ENCODE data around the gene AKR1D1.
"Not testable (repeated sequence)": the region's sequence is repeated elsewhere in the genome, so short reads cannot be mapped to it uniquely, and the experiment has no call there.

Gene AKR1D1

GRCh38 chr7:138072726-138073125 is 3.5 kb upstream of the AKR1D1 start:
- DNase-seq (ENCODE audit: low spot score) (peak; percentile 27), FAIRE-seq (no peak)

- FAIRE-seq (no peak), DNase-seq (ENCODE audit: low spot score) (no peak)
Observed at GRCh38 chr7:138074121-138074520, 2.1 kb upstream of the AKR1D1 start.

GRCh38 chr7:138074540-138074939 is 1.7 kb upstream of the AKR1D1 start:
- DNase-seq (ENCODE audit: low spot score), result no peak
- FAIRE-seq, result no peak

GRCh38 chr7:138075350-138075749 is 909 bp upstream of the AKR1D1 start:
- FAIRE-seq (no peak), DNase-seq (ENCODE audit: low spot score) (no peak)

GRCh38 chr7:138075786-138076185 is 473 bp upstream of the AKR1D1 start:
- FAIRE-seq; DNase-seq (ENCODE audit: low spot score): not testable (repeated sequence)

- DNase-seq (ENCODE audit: low spot score), result peak; percentile 35
- FAIRE-seq, result no peak
Observed at GRCh38 chr7:138077809-138078208, 1.6 kb downstream of the AKR1D1 start.

DNA sequence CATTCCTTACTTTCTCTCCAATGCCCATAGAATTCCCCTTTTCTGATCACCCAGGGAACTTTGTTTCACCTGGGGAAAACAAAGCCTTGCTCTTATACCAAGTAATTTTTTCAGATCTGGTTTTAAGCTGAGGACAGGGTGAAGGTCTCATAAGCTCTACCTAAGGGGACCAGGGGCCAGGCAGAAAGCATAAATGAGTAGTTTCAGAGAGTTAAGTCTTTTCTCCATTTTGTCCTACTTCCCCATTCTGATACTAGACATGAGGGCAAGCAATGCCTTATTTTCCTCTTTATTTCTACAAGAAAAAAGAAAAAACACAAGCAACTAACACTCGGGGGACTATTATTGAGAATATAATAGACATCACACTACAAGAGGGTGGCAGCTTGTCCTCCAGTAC is 2.9 kb downstream of the AKR1D1 start:
- no peak for DNase-seq (ENCODE audit: low spot score)
- FAIRE-seq, result no peak

DNA sequence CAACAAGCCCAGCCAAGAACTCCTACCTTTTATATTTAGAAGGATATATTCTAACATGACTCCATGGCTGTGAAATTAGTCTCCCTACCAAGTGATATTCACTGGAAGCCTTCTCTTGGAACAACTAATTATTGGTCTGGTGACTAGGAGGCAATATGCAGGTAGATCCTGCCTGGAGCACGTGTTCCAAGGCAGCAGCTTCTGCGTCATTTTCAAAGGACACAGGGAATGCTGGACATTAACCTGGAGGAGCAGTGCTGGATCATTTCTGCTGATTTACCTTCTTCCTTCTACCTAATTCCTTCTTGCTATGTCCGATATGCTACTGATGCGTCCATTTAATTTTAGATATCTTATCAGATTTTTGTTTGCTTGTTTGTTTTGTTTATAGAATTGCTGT is 5.6 kb downstream of the AKR1D1 start:
- FAIRE-seq (no peak), DNase-seq (ENCODE audit: low spot score) (no peak)

DNA sequence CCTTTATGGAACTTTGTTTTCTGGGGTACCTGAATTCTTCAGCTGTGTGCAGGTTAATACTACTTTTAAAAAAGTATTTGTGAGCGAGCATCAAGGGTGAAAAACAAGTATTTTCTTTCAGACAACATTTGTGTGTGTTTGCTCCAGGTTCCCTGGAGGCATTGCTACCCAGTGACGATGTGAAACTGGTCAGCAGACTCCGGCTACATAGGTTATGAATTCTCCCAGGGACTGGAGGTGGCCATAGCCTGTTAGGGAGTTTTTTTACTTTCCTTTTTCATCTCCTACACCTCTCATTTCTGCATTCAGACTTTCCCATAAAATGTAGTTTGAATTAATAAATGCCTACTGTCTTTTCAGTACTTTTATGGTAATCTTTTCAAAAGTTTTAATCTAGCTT is 7.6 kb downstream of the AKR1D1 start:
- no peak for FAIRE-seq

GRCh38 chr7:138086563-138087270 is 10.5 kb downstream of the AKR1D1 start:
- no peak for FAIRE-seq
- DNase-seq (ENCODE audit: low spot score), result no peak

More for the DNA sequence above, 7.6 kb downstream of the AKR1D1 start:
- no peak for DNase-seq (ENCODE audit: low spot score)

DNA sequence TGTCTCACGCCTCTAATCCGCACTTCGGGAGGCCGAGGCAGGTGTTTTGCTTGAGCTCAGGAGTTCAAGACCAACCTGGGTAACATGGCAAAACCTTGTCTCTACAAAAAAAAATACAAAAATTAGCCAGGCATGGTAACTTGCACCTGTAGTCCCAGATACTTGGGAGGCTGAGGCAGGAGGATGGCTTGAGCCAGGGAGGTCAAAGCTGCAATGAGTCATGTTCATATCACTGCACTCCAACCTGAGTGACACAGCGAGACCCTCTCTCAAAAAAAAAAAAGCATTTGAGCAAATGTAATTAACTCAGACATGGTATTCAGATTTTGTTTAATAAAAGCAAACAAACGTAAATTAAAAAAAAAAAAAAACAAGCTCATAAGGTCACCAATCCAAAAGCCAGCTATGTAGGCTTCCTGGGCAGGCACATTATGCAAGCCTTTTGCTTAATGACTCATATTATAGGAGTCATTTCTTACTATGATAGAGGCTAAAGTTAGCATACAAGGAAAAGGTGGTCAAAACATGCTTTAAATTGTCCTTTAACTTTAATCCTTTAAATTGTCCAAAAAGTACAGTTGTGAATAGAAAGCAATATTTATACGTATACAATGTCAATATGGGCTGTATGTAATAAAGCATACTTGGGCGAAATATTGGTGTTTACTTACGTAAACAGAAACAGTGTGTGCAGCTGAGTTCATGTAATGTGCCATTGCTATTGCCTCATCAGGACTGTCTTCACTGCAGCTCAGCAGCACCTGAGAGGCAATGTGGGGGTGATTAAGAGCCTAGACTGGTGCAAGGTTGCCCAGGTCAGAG is 13.0 kb downstream of the AKR1D1 start:
- no peak for FAIRE-seq
- DNase-seq (ENCODE audit: low spot score), result peak; percentile 28

- FAIRE-seq (no peak), DNase-seq (ENCODE audit: low spot score) (no peak)
Observed at GRCh38 chr7:138091032-138091431, 14.8 kb downstream of the AKR1D1 start.

- FAIRE-seq; DNase-seq (ENCODE audit: low spot score): not testable (repeated sequence)
Observed at GRCh38 chr7:138091840-138092239, 15.6 kb downstream of the AKR1D1 start.

GRCh38 chr7:138092486-138093028 is 16.3 kb downstream of the AKR1D1 start:
- peak; percentile 40 for FAIRE-seq
- peak; percentile 28 for DNase-seq (ENCODE audit: low spot score)

DNA sequence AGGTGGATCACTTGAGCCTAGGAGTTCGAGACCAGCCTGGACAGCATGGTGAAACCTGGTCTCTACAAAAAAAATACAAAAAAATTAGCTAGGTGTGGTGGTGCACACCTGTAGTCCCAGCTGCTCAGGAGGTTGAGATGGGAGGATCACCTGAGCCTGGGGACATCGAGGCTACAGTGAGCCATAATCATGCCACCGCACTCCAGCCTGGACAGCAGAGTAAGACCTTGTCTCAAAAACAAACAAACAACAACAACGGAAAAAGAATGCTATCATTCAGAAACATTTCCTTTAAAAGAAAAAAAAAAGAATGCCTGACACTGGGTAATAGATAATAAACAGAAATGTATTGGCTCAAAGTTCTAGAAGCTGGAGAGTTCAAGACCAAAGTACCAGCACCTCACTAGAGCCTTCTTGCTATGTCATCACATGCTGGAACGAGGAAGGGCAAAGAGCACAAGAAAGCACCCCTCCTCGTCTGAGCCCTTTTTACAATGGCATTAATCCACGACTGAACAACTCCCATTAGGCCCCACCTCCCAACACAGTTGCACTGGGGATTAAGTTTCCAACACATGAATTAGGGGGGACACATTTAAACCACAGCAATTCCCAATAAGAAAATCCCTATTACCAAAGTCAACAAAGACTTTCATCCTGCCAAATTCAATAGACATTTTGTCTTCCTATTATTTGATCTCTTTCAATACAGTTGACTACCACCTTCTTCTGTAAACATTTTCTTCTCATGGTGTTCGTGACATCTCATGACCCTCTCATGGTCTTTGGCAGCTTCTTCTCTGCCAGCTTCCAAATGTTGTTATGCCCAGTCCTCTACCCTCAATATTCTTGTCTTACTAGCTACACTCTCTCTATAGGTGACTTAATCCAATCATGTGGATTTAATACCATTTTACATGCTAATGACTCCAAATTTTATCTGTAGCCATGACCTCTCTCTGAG is 20.0 kb downstream of the AKR1D1 start:
- DNase-seq (ENCODE audit: low spot score) (no peak), FAIRE-seq (no peak)

- FAIRE-seq (no peak), DNase-seq (ENCODE audit: low spot score) (peak; percentile 35)
Observed at GRCh38 chr7:138097064-138097741, 20.9 kb downstream of the AKR1D1 start.

- DNase-seq (ENCODE audit: low spot score) (no peak), FAIRE-seq (no peak)
Observed at GRCh38 chr7:138099813-138100212, 23.6 kb downstream of the AKR1D1 start.

- FAIRE-seq, result no peak
- no peak for DNase-seq (ENCODE audit: low spot score)
Observed at GRCh38 chr7:138105221-138105620, 29.0 kb downstream of the AKR1D1 start.

DNA sequence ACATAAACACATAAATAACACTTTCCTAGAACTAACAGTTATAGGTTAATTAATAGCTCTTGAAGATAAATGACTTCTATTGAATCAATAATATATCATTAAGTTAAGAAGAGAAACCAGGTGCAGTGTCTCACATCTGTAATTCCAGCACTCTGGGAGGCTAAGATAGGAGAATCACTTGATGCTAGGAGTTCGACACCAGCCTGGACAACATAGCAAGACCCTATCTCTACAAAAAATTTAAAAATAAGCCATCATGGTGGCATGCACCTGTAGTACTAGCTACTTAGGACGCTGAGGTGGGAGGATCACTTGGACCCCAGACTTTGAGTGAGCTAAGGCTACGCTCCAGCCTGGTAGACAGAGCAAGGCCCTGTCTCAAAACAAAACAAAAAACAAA is 38.8 kb downstream of the AKR1D1 start:
- FAIRE-seq (no peak), DNase-seq (ENCODE audit: low spot score) (no peak)

DNA sequence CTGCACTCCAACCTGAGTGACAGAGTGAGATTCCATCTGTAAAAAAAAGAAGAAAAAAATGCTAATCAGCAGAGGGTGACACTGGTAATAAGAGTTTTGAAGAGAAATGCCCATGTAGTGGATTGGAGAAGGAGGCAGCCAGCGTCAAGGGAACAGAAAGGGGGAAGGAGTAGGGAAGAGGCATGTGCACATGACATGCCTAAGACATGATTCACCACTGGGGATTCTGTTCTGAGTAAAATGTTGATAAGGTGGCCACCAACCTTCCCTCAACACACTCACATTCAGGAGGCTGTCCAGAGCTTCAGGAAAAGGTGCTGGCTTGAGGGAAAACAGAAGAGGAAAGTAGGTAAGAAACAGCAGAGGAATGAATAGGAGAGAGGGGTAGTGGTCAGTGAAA is 39.9 kb downstream of the AKR1D1 start:
- DNase-seq (ENCODE audit: low spot score), result peak; percentile 91
- FAIRE-seq, result peak; percentile 91

DNA sequence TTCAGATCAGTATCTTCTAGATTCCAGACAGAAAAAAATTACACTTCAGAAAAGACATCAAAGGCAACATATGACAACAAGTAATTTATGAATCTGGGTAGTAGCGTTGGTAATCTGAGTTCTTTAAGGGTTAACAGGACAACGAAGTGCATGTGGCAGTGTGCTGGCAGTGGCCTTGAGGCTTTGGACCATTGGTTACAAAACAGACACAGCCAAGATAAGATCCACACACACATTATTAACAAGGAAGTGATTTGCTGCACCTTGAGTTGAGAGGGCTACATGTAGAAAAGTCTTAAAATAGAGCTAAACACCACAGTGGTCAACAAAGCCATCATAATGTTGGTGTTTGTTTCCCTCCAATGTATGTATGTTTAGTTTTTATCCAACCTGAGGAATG is 40.6 kb downstream of the AKR1D1 start:
- FAIRE-seq (no peak), DNase-seq (ENCODE audit: low spot score) (no peak)
